HG02610 (cell line): ENCODE measurements around the gene KIR2DL3.
"Not testable (repeated sequence)": the region's sequence is repeated elsewhere in the genome, so short reads cannot be mapped to it uniquely, and the experiment has no call there.

Experiments used
- ATAC-seq: cut with Tn5 transposase; IDR thresholded peaks from one replicate; pipeline ENCODE4 v1.9.1; 2021; ENCODE audit warnings: mild to moderate bottlenecking, moderate library complexity; ENCODE audit not compliant: unreplicated experiment

The KIR2DL3 gene

GRCh38 chr19:54739587-54740497 lies 1.5 kb downstream of the KIR2DL3 start:
- no peak for ATAC-seq

GRCh38 chr19:54741950-54742349 lies 3.6 kb downstream of the KIR2DL3 start:
- ATAC-seq, result not testable (repeated sequence)

DNA sequence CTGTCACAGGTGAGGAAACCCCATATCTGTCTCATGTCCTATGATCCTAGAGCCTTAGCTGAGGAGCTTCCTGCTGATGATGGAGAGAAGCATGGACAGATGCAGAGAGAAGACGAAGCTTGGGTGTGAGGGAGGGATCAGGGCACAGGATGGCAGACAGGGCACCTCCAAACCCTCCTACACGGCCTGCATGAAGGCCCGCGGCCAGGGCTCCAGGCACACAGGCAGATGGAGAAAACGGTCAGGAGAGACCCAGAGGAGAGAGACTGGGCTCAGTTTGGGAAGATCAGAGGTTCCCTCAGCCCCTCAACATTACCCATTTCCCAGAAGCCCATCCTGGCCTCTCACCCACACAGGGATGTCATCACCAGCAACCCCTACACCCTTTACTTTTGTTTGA lies 5.8 kb downstream of the KIR2DL3 start:
- ATAC-seq, result not testable (repeated sequence)

DNA sequence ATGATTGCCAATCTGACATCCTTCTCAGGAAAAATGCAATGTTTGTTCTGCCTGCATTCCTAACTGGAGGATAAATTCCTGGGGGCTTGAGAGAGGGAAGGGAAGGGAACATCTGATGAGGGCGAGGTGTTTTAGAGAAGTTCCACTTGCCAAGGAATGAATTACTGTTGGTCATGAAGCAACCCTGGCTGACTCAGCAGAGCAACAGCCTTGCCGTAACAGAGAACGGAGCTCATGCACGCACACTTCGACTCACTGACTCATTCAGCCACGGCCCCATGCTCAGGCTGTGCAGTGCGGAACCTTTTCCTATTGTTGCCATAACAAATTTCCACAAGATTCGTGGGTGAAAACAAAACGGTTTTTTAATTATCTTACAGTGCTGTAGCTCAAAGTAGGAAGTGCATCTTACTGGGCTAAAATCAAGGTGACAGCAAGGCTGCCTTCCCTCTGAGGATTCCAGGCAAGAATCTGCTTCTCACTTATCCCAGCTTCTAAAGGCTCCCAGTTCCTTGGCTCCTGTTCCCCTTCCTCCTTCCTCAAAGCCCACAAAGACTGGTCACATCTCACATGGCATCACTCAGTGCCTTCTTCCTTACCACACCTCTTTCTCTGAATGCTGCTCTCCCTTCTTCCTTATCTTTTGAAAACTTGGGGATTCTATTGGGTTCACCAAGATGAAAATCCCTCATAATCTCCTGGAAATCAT lies 9.5 kb downstream of the KIR2DL3 start:
- not testable (repeated sequence) for ATAC-seq

GRCh38 chr19:54750276-54750675 lies 12.0 kb downstream of the KIR2DL3 start:
- ATAC-seq, result not testable (repeated sequence)

DNA sequence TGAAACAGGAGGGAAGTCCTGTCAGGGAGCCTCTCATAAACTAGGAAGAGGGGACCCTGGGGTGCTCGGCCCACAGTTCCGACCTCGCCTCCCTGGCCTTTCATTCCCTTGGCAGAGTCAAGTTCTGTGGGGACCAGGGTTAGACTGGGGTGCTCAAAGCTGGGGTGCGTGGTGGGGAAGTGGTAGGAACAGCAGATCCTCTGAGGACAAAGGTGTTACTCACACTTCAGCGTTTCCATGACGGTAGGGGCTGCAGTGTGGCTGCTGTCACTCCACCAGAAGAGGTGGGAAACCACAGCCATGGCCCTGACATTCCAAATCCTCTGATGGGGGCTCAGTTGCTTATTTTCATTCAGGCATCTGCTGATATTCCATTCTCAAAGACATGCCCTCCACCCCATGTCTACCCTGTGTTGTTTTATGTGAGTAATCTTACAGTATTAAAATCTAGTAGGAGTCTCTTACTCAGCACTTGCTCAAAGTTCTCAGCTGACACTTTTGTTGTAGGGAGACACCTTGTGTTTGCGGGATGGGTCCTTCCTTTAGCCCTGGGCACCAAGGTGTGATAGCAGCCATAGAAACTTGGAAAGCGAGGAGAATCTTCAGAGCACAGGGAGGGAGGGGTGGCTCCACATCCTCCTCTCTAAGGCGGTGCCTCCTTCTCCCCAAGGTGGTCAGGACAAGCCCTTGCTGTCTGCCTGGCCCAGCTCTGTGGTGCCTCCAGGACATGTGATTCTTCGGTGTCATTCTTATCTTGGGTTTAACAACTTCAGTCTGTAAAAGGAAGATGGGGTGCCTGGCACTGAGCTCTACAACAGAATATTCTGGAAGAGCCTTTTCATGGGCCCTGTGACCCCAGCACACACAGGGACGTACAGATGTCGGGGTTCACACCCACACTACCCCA lies 18.1 kb downstream of the KIR2DL3 start:
- not testable (repeated sequence) for ATAC-seq

- ATAC-seq, result not testable (repeated sequence)
Observed at GRCh38 chr19:54758577-54758976, 20.3 kb downstream of the KIR2DL3 start.

DNA sequence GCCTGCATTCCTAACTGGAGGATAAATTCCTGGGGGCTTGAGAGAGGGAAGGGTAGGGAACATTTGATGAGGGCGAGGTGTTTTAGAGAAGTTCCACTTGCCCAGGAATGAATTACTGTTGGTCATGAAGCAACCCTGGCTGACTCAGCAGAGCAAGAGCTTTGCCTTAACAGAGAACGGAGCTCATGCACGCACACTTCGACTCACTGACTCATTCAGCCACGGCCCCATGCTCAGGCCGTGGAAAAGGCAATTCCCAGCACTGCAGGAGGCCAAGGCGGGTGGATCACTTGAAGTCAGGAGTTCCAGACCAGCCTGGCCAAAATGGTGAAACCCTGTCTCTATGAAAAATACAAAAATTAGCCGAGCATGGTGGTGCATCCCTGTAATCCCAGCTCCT lies 25.9 kb downstream of the KIR2DL3 start:
- not testable (repeated sequence) for ATAC-seq

- ATAC-seq, result not testable (repeated sequence)
Observed at GRCh38 chr19:54766464-54766863, 28.2 kb downstream of the KIR2DL3 start.

DNA sequence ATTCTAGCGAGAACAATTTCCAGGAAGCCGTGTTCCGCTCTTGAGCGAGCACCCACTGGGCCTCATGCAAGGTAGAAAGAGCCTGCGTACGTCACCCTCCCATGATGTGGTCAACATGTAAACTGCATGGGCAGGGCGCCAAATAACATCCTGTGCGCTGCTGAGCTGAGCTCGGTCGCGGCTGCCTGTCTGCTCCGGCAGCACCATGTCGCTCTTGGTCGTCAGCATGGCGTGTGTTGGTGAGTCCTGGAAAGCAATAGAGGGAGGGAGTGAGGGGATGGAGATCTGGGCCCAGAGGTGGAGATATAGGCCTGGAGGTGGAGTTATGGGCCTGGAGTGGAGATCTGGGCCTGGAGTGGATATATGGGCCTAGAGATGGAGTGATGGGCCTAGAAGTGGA lies 31.3 kb downstream of the KIR2DL3 start, which contains the start of gene KIR2DL1:
KIR2DL1 (plus strand) TSS at position 148 of the 400 bp plus-strand sequence; CDS start at position 206, 58 bp downstream.
- not testable (repeated sequence) for ATAC-seq

GRCh38 chr19:54770511-54770910 lies 32.2 kb downstream of the KIR2DL3 start:
- ATAC-seq, result not testable (repeated sequence)

DNA sequence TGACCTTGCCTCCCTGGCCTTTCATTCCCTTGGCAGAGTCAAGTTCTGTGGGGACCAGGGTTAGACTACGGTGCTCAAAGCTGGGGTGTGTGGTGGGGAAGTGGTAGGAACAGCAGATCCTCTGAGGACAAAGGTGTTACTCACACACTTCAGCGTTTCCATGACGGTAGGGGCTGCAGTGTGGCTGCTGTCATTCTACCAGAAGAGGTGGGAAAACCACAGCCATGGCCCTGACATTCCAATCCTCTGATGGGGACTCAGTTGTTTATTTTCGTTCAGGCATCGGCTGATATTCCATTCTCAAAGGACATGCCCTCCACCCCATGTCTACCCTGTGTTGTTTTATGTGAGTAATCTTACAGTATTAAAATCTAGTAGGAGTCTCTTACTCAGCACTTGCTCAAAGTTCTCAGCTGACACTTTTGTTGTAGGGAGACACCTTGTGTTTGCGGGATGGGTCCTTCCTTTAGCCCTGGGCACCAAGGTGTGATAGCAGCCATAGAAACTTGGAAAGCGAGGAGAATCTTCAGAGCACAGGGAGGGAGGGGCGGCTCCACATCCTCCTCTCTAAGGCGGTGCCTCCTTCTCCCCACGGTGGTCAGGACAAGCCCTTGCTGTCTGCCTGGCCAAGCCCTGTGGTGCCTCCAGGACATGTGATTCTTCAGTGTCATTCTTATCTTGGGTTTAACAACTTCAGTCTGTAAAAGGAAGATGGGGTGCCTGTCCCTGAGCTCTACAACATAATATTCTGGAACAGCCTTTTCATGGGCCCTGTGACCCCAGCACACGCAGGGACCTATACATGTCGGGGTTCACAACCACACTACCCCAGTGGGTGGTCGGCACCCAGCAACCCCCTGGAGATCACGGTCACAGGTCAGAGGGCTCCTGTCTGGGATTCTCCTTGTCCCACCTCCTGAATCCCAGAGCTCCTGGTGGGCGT lies 33.0 kb downstream of the KIR2DL3 start:
- ATAC-seq, result not testable (repeated sequence)

DNA sequence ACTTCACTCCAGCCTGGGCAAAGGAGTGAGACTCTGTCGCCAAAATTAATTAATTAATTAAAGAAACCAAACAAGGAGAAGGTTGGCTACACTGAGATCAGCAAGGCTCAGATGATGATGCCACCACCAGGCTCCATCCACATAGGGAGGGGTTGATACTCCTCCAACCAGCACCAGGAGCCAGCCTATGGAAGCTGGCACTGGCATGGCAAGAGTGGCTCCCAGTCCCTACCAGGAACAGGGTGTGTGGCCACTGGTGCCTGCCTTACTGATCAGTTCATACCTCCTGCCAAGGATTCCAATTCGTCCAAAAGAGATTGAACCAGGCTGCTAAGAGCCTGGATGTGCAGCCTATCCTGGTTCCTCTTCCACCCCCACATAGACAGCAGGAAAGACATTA lies 34.4 kb downstream of the KIR2DL3 start:
- not testable (repeated sequence) for ATAC-seq

DNA sequence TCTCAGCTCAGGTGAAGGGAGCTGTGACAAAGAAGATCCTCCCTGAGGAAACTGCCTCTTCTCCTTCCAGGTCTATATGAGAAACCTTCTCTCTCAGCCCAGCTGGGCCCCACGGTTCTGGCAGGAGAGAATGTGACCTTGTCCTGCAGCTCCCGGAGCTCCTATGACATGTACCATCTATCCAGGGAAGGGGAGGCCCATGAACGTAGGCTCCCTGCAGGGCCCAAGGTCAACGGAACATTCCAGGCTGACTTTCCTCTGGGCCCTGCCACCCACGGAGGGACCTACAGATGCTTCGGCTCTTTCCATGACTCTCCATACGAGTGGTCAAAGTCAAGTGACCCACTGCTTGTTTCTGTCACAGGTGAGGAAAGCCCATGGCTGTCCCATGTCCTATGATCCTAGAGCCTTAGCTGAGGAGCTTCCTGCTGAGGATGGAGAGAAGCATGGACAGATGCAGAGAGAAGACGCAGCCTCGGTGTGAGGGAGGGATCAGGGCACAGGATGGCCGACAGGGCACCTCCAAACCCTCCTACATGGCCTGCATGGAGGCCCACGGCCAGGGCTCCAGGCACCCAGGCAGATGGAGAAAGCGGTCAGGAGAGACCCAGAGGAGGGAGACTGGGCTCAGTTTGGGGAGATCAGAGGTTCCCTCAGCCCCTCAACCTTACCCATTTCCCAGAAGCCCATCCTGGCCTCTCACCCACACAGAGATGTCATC lies 36.9 kb downstream of the KIR2DL3 start:
- not testable (repeated sequence) for ATAC-seq

GRCh38 chr19:54775830-54776229 lies 37.5 kb downstream of the KIR2DL3 start:
- not testable (repeated sequence) for ATAC-seq

- not testable (repeated sequence) for ATAC-seq
Observed at GRCh38 chr19:54777851-54778250, 39.5 kb downstream of the KIR2DL3 start.

DNA sequence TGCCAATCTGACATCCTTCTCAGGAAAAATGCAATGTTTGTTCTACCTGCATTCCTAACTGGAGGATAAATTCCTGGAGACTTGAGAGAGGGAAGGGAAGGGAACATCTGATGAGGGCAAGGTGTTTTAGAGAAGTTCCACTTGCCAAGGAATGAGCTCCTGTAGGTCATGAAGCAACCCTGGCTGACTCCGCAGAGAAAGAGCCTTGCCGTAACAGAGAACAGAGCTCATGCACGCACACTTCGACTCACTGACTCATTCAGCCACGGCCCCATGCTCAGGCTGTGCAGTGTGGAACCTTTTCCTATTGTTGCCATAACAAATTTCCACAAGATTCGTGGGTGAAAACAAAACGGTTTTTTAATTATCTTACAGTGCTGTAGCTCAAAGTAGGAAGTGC lies 40.6 kb downstream of the KIR2DL3 start:
- ATAC-seq, result not testable (repeated sequence)

- not testable (repeated sequence) for ATAC-seq
Observed at GRCh38 chr19:54782916-54783315, 44.6 kb downstream of the KIR2DL3 start.
